Endothelial cell of umbilical vein (primary cell): Measurements from ENCODE around the gene ACSF3. TPM values are rescaled to one million over a fixed set of nuclear protein-coding genes. Genes with fewer than 3 reads are reported as not detected.

Experiments
- BruUV-seq: library from RNA; stranded (reverse); fragments of 400-500 nt; replicated peaks from 2 replicates; lab custom pipeline; 2021; lab: Mats Ljungman, UMichigan
- CTCF ChIA-PET: fragments of 300-600, 350-600 bp; sonication (Branson Sonifier 250); formaldehyde crosslinking; loops from one replicate; lab custom pipeline; 2021; ENCODE audit warnings: antibody characterized with exemption, inconsistent platforms; lab: Charles Lee
- POLR2A ChIA-PET: fragments of 300-600, 350-600 bp; sonication (Branson Sonifier 250); formaldehyde crosslinking; loops from one replicate; lab custom pipeline; 2021; ENCODE audit warnings: antibody characterized with exemption, inconsistent platforms; lab: Charles Lee
- DNase-seq: peaks from one replicate; pipeline ENCODE4 v3.0.0-alpha.2; 2011; ENCODE audit warnings: low read depth, low spot score
- FAIRE-seq: peaks from 2 replicates; lab custom pipeline; 2011; peaks lifted over from hg19 to GRCh38; lab: Jason Lieb, UNC
- H2AFZ ChIP-seq: 2 replicates; pipeline ENCODE4 v1.6.0; 2012; ENCODE audit warnings: low read depth, low read length, control low read depth, inconsistent platforms
- H3K27ac ChIP-seq: 2 replicates; pipeline ENCODE4 v1.5.1; 2011; ENCODE audit warnings: low read depth, mild to moderate bottlenecking, control low read depth, low read length, moderate library complexity; ENCODE audit not compliant: insufficient read depth
- H3K27me3 ChIP-seq, 2 experiments: 2 replicates each; pipeline versions ENCODE4 v1.6.0 to v1.6.1; 2011; ENCODE audit warnings: low read length in 2 of 2, mixed read lengths in 1 of 2; ENCODE audit not compliant: control insufficient read depth in 2 of 2, insufficient read depth in 2 of 2
- H3K36me3 ChIP-seq, 2 experiments: 2 replicates in 1 of 2; 3 replicates in 1 of 2; pipeline ENCODE4 v1.5.1; 2011; ENCODE audit warnings: low read length in 2 of 2, mild to moderate bottlenecking in 1 of 2, moderate library complexity in 1 of 2; ENCODE audit not compliant: control insufficient read depth in 2 of 2, insufficient read depth in 2 of 2; ENCODE audit errors: extremely low read depth in 1 of 2
- H3K4me1 ChIP-seq: 3 replicates; pipeline ENCODE4 v1.5.1; 2011; ENCODE audit warnings: mild to moderate bottlenecking, low read length; ENCODE audit not compliant: control insufficient read depth, insufficient read depth; ENCODE audit errors: extremely low read depth
- H3K4me2 ChIP-seq: 2 replicates; pipeline ENCODE4 v1.6.1; 2011; ENCODE audit warnings: low read length, control low read depth, mixed read lengths; ENCODE audit not compliant: insufficient read depth
- H3K4me3 ChIP-seq, 3 experiments: fragments of 200-600 bp in 1 of 3; sonication (generic), shearing (Covaris generic) in 1 of 3; replicated peaks in 1 of 3; 2 replicates each; pipeline ENCODE4 v1.5.1; 2011 to 2016; ENCODE audit warnings: control low read depth in 3 of 3, low read length in 3 of 3, mild to moderate bottlenecking in 2 of 3, inconsistent platforms in 1 of 3, low read depth in 1 of 3, moderate library complexity in 1 of 3; ENCODE audit not compliant: insufficient read depth in 1 of 3
- H3K79me2 ChIP-seq: 2 replicates; pipeline ENCODE4 v1.6.0; 2012; ENCODE audit warnings: low read length, inconsistent platforms; ENCODE audit not compliant: control insufficient read depth, insufficient read depth
- H3K9ac ChIP-seq: replicated peaks from 2 replicates; pipeline ENCODE3; 2011; ENCODE audit warnings: low read length, control low read depth; ENCODE audit not compliant: insufficient read depth; ENCODE audit errors: extremely low read depth
- H3K9me1 ChIP-seq: replicated peaks from 3 replicates; pipeline ENCODE4 v1.6.0; 2011; ENCODE audit warnings: mild to moderate bottlenecking, low read length; ENCODE audit not compliant: control insufficient read depth, insufficient read depth; ENCODE audit errors: extremely low read depth
- H3K9me3 ChIP-seq: replicated peaks from 2 replicates; pipeline ENCODE4 v1.5.1; 2012; ENCODE audit warnings: low read length, inconsistent platforms; ENCODE audit not compliant: control insufficient read depth, insufficient read depth
- H4K20me1 ChIP-seq: replicated peaks from 2 replicates; pipeline ENCODE3; 2011; ENCODE audit warnings: mild to moderate bottlenecking, low read length; ENCODE audit not compliant: control insufficient read depth, insufficient read depth; ENCODE audit errors: extremely low read depth
- CTCF ChIP-seq, 2 donors: IDR thresholded peaks; 1 replicate in 1 of 2; 2 replicates in 1 of 2; pipeline ENCODE4 v1.5.1; 2011; ENCODE audit warnings: low read length in 2 of 2, mild to moderate bottlenecking in 2 of 2, moderate library complexity in 2 of 2, control low read depth in 1 of 2, inconsistent platforms in 1 of 2, low read depth in 1 of 2; ENCODE audit not compliant: insufficient read depth in 1 of 2; ENCODE audit errors: extremely low read depth in 1 of 2
- EZH2 ChIP-seq: IDR thresholded peaks from 2 replicates; pipeline ENCODE4 v1.6.1; 2012; ENCODE audit warnings: borderline replicate concordance, low read depth, mild to moderate bottlenecking, moderate library complexity, low read length, inconsistent platforms; ENCODE audit not compliant: severe bottlenecking
- FOS ChIP-seq: IDR thresholded peaks from 2 replicates; pipeline ENCODE4 v1.6.1; 2011; ENCODE audit warnings: mild to moderate bottlenecking, low read length, moderate library complexity, borderline replicate concordance; ENCODE audit not compliant: insufficient read depth
- GATA2 ChIP-seq: IDR thresholded peaks from 2 replicates; pipeline ENCODE4 v1.7.0; 2011; ENCODE audit warnings: low read depth, mild to moderate bottlenecking, moderate library complexity, mixed read lengths, low read length; ENCODE audit not compliant: insufficient read length, insufficient read depth
- JUN ChIP-seq: IDR thresholded peaks from 2 replicates; pipeline ENCODE4 v1.6.1; 2011; ENCODE audit warnings: borderline replicate concordance, low read depth; ENCODE audit not compliant: insufficient read length, insufficient read depth
- MAX ChIP-seq: IDR thresholded peaks from 2 replicates; pipeline ENCODE4 v1.6.1; 2011; ENCODE audit not compliant: insufficient read depth, insufficient read length
- MYC ChIP-seq: IDR thresholded peaks from one replicate; pipeline ENCODE4 v1.6.1; 2011; ENCODE audit warnings: mild to moderate bottlenecking, low read depth, low read length
- POLR2A ChIP-seq: IDR thresholded peaks from 2 replicates; pipeline ENCODE4 v1.6.1; 2012; ENCODE audit warnings: low read depth, mild to moderate bottlenecking, control low read depth, low read length
- POLR2AphosphoS5 ChIP-seq: IDR thresholded peaks from 2 replicates; pipeline ENCODE4 v1.6.1; 2012; ENCODE audit warnings: low read depth, mild to moderate bottlenecking, control low read depth, low read length, moderate library complexity; ENCODE audit not compliant: insufficient read depth
- dilution Hi-C: fragments of 300-500 bp; cut with MboI; formaldehyde crosslinking; loops from one replicate; pipeline ENCODE4 v1.15.0; 2019; ENCODE audit warnings: low sequenced_read_pairs; ENCODE audit not compliant: extremely low pct_ligation_motif_present
- intact Hi-C: fragments of 100-400 bp; cut with micrococcal nuclease; formaldehyde crosslinking; loops from one replicate; pipeline ENCODE4 v1.10.0; 2022
- polyA plus RNA-seq, 4 experiments: library from polyadenylated mRNA; depleted of rRNA in 3 of 4; stranded (reverse) in 3 of 4; unstranded in 1 of 4; fragments of >200 nt; gene quantifications; 2 replicates each; pipeline versions ENCODE4 v1.2.1 to v1.2.3, GENCODE V29; 2011 to 2012; ENCODE audit warnings: missing spikeins in 1 of 4
- total RNA-seq: library from RNA; stranded (reverse); gene quantifications from 2 replicates; pipeline ENCODE4 v1.2.3, GENCODE V29; 2021

The ACSF3 gene
- total and polyA plus RNA-seq, 2 donors (not counting 3 experiments of a cell fraction or from before 2014, with no cell fraction given) = 18.6 to 33.2 TPM

GRCh38 chr16:89143911-89144675, 50.4 kb downstream of the ACSF3 start:
- Histone ChIP-seq H3K27me3 (no peaks in the 10 kb centered on the region), H4K20me1 (no peaks in the 10 kb centered on the region), H3K4me1 (no peaks in the 10 kb centered on the region), H3K9ac (no peak overlapping the region), H3K9me1 (no peaks in the 10 kb centered on the region), H3K79me2 (no peaks in the 10 kb centered on the region), H3K4me2 (no peak overlapping the region), H3K27ac (no peak overlapping the region), H3K4me3 (no peak overlapping the region), H3K36me3 (peaks cover 0 to 9% of the 10 kb centered on the region in 2 experiments), H3K9me3 (no peaks in the 10 kb centered on the region), H2AFZ (no peak overlapping the region)
- ChIA-PET POLR2A (no interaction called here), CTCF (no interaction called here)
- dilution Hi-C loops = loop anchor here (25.0 kb wide), 1 partner anchor 182 kb away; no protein-coding TSS in a partner anchor
- intact Hi-C loops = no loop called here
- FAIRE-seq (no peak), DNase-seq (no peak)
- no peak for TF ChIP-seq JUN
- no peak for TF ChIP-seq EZH2
- no peak for TF ChIP-seq POLR2A
- no peak for TF ChIP-seq FOS
- no peak for TF ChIP-seq MYC
- no peak for TF ChIP-seq GATA2
- no peak for TF ChIP-seq POLR2AphosphoS5
- TF ChIP-seq CTCF (IDR thresholded peaks at IDR 0.05; ENCODE audit: extremely low read depth in 1 of 2, insufficient read depth in 1 of 2, low read depth in 1 of 2, low read length in 2 of 2) = no peak
- TF ChIP-seq MAX = no peak
- no TSS peak for BruUV-seq
